Astrocyte of the hippocampus (primary cell): ENCODE data around the gene PCBP3.
"Not testable (repeated sequence)": the region's sequence is repeated elsewhere in the genome, so short reads cannot be mapped to it uniquely, and the experiment has no call there.

Source experiments
- DNase-seq: peaks from one replicate; pipeline ENCODE4 v3.0.0; 2011; ENCODE audit warnings: low read depth, low spot score

Gene PCBP3

GRCh38 chr21:45874716-45875415, 231.3 kb downstream of the PCBP3 start:
- DNase-seq = peak; percentile 98

- DNase-seq = no peak
Observed at GRCh38 chr21:45875416-45875760, 231.9 kb downstream of the PCBP3 start.

- no peak for DNase-seq
Observed at GRCh38 chr21:45875881-45876280, 232.4 kb downstream of the PCBP3 start.

- DNase-seq = no peak
Observed at GRCh38 chr21:45876381-45877170, 233.1 kb downstream of the PCBP3 start.

GRCh38 chr21:45877171-45877438, 233.6 kb downstream of the PCBP3 start:
- DNase-seq = no peak

GRCh38 chr21:45877821-45878469, 234.4 kb downstream of the PCBP3 start:
- DNase-seq = no peak

- DNase-seq = peak; percentile 81
Observed at GRCh38 chr21:45880097-45881068, 236.9 kb downstream of the PCBP3 start.

GRCh38 chr21:45882645-45883044, 239.1 kb downstream of the PCBP3 start:
- DNase-seq = no peak

GRCh38 chr21:45883090-45883489, 239.6 kb downstream of the PCBP3 start:
- DNase-seq = no peak

GRCh38 chr21:45885597-45885929, 242.0 kb downstream of the PCBP3 start:
- no peak for DNase-seq

GRCh38 chr21:45885930-45886601, 242.5 kb downstream of the PCBP3 start:
- DNase-seq = not testable (repeated sequence)

- DNase-seq = no peak
Observed at GRCh38 chr21:45886610-45887026, 243.1 kb downstream of the PCBP3 start.

- peak; percentile 76 for DNase-seq
Observed at GRCh38 chr21:45887120-45887611, 243.6 kb downstream of the PCBP3 start.

GRCh38 chr21:45887788-45888187, 244.3 kb downstream of the PCBP3 start:
- DNase-seq = no peak

- no peak for DNase-seq
Observed at GRCh38 chr21:45888386-45889009, 245.0 kb downstream of the PCBP3 start.

- DNase-seq = no peak
Observed at GRCh38 chr21:45889256-45889655, 245.7 kb downstream of the PCBP3 start.

GRCh38 chr21:45889961-45890360, 246.4 kb downstream of the PCBP3 start:
- DNase-seq = no peak

- peak; percentile 59 for DNase-seq
Observed at GRCh38 chr21:45891388-45892155, 248.0 kb downstream of the PCBP3 start.

- DNase-seq = no peak
Observed at GRCh38 chr21:45892156-45892915, 248.8 kb downstream of the PCBP3 start.
